ENCODE results near the gene METTL16. TPM values are rescaled to one million over a fixed set of nuclear protein-coding genes. Genes with fewer than 3 reads are reported as not detected.
"Not testable (repeated sequence)": the region's sequence is repeated elsewhere in the genome, so short reads cannot be mapped to it uniquely, and the experiment has no call there.

METTL16 gene
- total RNA-seq, 1 experiment from 2014 or later: 29.2 TPM

DNA sequence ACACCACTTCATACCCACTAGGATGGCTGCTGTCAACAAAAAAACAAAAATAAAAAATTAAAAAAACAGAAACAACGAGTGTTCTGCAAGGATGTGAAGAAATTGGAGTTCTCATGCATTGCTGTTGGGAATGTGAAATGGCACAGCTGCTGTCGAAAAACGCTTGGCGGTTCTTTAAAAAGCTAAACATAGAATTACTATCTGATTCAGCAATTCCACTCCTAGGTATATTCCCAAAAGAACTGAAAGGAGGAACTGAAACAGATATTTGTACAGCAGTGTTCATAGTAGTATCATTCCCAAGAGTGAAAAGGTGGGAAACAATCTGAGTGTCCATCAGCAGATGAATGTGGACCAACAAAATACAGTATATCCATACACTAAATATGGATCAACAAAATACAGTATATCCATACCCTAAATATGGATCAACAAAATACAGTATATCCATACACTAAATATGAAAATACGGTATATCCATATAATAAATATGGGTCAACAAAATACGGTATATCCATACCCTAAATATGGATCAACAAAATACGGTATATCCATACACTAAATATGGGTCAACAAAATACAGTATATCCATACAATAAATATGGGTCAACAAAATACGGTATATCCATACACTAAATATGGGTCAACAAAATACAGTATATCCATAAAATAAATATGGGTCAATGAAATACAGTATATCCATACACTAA, 8.7 kb downstream of the METTL16 start:
- DNase-seq (ENCODE audit: low read depth): no peak

DNA sequence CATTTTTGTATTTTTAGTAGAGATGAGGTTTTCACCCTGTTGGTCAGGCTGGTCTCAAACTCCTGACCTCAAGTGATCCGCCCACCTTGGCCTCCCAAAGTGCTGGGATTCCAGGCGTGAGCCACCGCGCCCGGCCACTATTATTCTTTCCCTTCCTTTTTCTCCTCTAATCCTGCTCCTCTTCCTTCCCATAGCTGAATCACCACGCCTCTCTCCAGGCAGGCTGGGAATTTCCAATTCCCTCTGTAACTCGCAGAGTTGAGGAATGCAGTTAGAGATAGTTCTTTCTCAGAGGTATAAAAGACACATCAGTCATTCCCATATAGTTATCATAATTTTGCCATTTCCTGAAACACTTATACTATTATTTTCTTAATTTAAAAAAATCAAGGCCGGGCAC, 11.2 kb downstream of the METTL16 start:
- DNase-seq (ENCODE audit: low read depth): no peak

DNA sequence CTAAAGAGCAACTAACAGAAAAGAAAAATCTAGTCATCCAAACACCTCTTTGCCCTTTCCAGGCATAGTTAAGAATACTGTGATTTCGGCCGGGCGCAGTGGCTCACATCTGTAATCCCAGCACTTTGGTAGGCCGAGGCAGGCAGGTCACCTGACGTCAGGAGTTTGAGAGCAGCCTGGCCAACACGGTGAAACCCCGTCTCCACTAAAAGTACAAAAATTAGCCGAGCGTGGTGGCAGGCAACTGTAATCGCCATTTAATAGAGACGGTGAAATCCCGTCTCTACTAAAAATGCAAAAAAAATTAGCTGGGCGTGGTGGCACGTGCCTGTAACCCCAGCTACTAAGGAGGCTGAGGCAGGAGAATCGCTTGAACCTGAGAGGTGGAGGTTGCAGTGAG, 22.4 kb downstream of the METTL16 start:
- not testable (repeated sequence) for DNase-seq (ENCODE audit: low read depth)

DNA sequence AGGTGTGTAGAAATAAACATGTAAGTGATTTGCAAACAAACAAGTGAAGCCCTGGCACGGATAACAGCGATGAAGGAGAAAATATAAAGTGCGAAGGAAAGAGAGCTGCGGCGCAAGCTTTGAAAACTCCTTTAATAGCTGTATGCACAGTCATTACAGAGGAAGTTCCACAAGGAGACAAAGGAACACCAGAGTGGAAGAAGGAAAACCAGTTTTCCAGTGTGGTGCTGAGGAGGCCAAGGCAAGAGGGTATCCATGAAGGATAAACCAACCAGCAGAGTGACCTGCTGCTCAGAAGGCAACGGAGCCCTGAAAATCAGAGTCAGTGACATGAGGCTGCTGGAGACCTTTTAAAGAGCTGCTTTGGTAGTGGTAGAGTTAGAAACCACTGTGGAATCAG, 24.4 kb downstream of the METTL16 start:
- no peak for DNase-seq (ENCODE audit: low read depth)

- not testable (repeated sequence) for DNase-seq (ENCODE audit: low read depth)
These were observed 25.0 kb downstream of the METTL16 start for GRCh38 chr17:2486709-2487108.

- DNase-seq (ENCODE audit: low read depth): no peak
These were observed 25.7 kb downstream of the METTL16 start for GRCh38 chr17:2485970-2486369.

DNA sequence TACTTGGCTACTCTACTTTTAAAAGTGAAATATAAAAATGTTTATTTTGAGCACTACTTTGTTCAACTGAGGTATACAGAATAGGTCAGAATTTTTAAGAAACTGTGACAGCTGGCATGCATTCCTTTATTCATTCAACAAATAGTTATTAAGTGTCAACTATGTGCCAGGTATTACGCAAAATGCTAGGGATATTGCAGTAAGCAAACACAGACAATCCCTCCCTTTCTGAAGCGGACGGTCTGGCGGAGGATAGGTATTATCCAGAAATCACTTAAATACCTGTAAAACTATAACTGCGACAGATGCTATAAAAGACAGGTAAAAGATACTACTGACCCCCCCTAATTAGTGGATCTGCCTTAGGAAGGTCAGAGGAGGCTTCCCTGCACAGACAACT, 26.1 kb downstream of the METTL16 start:
- DNase-seq (ENCODE audit: low read depth): no peak

- no peak for DNase-seq (ENCODE audit: low read depth)
These were observed 26.8 kb downstream of the METTL16 start for GRCh38 chr17:2484876-2485275.

DNA sequence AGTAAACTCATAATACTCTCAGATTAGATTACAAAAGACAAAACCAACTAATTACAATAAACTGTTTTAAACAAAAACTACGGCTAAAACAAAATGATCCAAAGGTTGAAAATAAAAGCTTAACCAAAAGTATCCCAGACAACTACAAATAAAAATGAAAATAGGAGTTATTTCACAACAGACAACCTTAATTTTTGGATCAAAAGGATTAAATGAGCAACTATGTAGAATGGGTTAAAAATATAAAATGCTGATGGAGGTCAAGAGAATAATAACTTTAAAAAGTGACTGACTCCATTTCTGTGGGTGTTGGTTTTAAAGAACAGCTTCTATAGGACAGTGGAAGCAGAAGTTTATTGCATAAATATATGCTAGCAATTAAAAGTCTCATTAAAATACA, 28.6 kb downstream of the METTL16 start:
- DNase-seq (ENCODE audit: low read depth): no peak

DNA sequence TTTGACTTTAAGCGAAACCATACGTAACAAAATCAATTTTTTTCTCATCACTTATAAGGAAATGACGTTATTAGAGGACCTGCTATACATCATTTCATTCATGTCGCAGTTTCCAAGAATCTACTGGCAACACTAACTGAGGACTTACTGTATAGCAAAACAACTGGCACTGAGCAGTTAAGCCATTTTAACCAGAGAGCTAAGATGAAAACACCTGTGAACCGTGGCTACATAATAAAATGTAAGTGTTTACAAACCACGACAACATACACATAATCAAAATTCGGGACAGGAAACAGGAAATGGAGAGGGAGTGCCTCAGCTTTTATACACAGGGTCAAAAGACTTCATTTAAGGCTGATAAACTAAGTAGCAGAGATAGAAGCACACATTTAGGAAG, 29.5 kb downstream of the METTL16 start:
- no peak for DNase-seq (ENCODE audit: low read depth)

DNA sequence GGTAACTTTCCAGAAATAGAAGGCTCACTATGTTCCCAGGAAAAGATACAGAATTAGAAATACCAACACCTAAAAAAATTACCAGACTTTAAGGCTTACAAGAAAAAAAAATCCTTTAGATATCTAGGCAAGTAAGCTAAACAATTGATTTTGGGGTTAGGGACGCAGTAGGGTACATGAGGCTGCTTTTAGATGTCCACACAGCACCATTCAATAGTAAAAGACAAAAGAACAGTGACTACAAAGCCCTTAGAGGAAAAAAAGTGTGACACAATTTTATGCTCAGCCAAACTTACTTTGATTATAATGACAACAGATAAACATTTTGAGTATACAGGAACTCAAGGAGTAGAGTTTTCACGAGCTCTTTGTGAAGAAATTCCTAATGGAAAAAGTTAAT, 29.9 kb downstream of the METTL16 start:
- no peak for DNase-seq (ENCODE audit: low read depth)

DNA sequence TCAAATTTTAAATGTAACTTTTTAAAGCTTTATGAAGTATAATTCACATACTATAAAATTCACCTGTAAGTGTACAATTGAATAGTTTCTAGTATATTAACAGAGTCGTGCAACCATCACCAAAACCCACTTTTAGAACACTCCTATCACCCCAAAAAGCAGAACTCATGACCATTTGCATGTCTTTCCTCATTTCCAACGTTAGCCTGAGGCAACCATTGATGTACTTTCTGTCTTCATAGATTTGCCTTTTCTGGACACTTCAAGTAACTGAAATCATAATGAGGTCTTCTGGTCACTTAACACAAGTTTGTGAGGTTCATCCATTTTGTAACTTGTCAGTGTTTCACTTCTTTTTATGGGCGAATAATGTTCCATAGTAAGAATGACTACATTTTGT, 33.2 kb downstream of the METTL16 start:
- DNase-seq (ENCODE audit: low read depth): no peak

GRCh38 chr17:2475056-2475455, 36.6 kb downstream of the METTL16 start:
- DNase-seq (ENCODE audit: low read depth): no peak

GRCh38 chr17:2474371-2474770, 37.3 kb downstream of the METTL16 start:
- DNase-seq (ENCODE audit: low read depth): no peak

DNA sequence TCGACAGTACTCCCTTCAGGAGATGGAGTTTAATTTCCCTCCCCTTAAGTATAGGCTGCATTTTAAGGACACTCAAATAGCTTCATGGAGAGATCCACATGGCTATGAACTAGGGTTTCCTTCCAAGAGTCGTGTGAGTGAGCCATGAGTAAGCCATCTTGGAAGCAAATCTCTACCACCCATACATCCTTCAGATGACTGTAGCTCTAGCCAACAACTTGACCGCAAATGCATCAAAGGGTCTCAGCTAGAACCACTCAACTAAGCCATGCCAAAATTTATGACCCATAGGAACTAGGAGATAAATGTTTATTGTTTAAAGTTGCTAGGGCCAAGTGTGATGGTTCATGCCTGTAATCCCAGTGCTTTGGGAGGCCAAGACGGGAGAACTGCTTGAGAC, 43.4 kb downstream of the METTL16 start:
- DNase-seq (ENCODE audit: low read depth): no peak

GRCh38 chr17:2466931-2467330, 44.8 kb downstream of the METTL16 start:
- DNase-seq (ENCODE audit: low read depth): no peak

GRCh38 chr17:2462481-2462880, 49.2 kb downstream of the METTL16 start:
- no peak for DNase-seq (ENCODE audit: low read depth)

- no peak for DNase-seq (ENCODE audit: low read depth)
These were observed 51.8 kb downstream of the METTL16 start for GRCh38 chr17:2459917-2460271.

GRCh38 chr17:2457913-2458312, 53.8 kb downstream of the METTL16 start:
- DNase-seq (ENCODE audit: low read depth): no peak

DNA sequence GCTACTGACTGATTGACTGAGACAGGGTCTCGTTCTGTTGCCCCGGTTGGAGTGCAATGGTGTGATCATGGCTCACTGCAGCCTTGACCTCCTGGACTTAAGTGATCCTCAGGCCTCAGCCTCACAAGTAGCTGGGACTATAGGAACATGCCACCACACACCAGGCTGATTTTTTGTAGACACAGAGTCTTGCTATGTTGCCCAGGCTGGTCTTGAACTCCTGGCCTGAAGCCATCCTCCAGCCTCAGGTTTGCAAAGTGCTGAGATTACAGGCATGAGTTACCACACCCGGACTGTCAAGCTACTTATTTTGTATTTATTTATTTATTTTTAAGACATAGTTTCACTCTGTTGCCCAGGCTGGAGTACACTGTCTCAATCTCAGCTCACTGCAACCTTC, 55.2 kb downstream of the METTL16 start:
- no peak for DNase-seq (ENCODE audit: low read depth)

GRCh38 chr17:2455956-2456355, 55.7 kb downstream of the METTL16 start:
- DNase-seq (ENCODE audit: low read depth): no peak

DNA sequence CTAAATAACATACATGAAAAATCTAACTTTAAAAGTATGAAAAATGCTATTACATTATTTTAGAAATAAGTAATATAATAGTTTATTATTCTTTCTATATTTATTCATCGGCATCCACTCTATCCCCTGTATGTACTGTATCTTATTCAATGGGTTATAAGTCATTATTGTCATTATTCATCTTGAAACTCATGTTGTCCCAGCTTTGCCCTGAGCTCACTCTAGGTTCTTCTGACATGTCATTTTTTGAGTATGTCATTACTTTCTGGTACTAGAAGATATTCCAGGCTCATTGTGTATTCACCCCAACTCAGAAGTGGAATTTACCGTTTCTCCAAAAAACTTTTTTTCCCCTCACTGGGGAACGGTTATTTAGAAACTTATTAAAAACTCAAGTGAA, 57.8 kb downstream of the METTL16 start:
- no peak for DNase-seq (ENCODE audit: low read depth)

DNA sequence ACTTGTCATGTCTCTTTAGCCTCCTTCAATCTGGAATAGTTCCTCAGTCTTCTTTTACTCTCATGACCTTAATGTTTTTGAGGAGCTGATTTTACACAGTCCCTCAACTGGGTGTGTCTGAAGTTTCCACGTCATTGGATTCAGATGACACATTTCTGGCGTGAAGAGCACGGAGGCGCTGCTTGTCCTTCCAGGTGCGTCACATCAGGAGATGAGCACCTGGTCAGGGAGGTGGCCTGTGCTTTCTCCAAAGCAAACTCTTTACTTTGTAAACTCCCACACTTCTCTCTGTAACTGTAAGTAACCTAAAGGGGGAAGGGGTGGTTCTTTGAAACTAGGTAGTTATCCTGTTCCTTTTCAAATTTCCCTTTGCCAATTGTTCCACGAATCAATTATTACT, 58.4 kb downstream of the METTL16 start:
- DNase-seq (ENCODE audit: low read depth): no peak

DNA sequence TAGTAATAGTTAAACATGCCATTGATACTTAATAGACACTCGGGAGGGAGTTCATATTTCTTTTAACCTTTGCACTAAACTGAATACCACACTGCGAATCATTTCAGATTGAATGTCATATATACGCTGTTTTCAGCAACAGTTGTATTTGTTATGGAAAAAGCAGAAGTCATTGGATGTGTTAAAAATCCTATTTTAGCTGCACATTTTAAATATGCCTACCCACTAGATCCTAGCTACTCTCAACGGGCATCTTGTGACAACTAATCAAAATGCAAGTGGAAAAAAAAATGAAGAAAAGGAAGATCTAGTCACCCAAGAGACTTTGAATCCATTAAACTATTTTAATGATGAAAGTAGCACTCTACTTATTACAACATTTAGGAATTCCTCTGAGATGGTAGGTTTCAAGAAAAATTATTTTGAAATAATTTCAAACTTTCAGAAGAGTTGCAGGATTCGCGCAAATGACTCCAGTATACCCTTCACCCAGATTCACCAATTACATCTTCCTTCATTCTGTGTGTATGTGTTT, 59.4 kb downstream of the METTL16 start:
- no peak for DNase-seq (ENCODE audit: low read depth)
